HG03135 (cell line): Measurements from ENCODE around the gene C20orf141.
A peak's percentile ranks its signal among the peaks of the same experiment; 100 is the strongest.
"Not testable (repeated sequence)": the region's sequence is repeated elsewhere in the genome, so short reads cannot be mapped to it uniquely, and the experiment has no call there.

ENCODE experiments used
- ATAC-seq: cut with Tn5 transposase; IDR thresholded peaks from one replicate; pipeline ENCODE4 v1.9.1; 2021; ENCODE audit warnings: mild to moderate bottlenecking, moderate library complexity; ENCODE audit not compliant: unreplicated experiment

The C20orf141 gene

DNA sequence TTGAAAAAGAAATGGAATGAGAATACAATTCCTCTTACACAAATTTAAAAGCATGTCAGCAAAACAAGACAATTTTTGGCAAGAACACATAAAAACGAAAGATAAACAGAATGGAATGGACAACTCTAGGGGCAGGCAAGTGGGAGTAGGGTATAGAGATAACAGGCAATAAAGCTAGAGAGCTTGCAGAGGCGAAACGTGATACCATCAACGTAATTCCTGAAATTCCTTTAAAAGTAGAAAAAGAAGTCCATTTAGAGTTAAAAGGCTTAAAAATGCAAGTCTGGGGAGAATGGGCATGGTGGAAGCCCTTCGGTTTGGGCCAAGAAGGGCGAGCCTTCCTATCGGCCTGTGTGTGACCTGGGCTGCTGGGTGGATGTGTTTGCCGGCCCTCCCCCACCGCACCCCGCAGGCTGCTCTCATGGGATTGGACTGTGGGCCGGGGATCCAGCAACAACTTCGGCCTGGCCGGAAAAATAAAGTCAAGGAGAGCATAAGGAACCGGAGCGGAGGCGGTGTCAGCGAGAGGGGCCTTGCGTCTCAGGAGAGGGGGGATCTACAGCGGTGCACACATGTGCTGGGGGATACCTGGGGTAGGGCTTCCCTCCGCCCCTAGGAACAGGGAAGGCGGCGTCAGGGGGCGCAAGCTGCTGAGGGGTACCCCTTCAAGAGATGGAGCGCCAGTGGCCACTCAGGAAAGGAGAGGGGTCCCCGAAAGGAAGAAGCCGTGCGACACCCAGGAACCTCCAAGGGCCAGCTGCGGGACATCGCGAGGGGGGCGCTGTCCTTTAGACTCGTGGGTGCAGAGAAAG lies 5.5 kb downstream of the C20orf141 start:
- no peak for ATAC-seq

DNA sequence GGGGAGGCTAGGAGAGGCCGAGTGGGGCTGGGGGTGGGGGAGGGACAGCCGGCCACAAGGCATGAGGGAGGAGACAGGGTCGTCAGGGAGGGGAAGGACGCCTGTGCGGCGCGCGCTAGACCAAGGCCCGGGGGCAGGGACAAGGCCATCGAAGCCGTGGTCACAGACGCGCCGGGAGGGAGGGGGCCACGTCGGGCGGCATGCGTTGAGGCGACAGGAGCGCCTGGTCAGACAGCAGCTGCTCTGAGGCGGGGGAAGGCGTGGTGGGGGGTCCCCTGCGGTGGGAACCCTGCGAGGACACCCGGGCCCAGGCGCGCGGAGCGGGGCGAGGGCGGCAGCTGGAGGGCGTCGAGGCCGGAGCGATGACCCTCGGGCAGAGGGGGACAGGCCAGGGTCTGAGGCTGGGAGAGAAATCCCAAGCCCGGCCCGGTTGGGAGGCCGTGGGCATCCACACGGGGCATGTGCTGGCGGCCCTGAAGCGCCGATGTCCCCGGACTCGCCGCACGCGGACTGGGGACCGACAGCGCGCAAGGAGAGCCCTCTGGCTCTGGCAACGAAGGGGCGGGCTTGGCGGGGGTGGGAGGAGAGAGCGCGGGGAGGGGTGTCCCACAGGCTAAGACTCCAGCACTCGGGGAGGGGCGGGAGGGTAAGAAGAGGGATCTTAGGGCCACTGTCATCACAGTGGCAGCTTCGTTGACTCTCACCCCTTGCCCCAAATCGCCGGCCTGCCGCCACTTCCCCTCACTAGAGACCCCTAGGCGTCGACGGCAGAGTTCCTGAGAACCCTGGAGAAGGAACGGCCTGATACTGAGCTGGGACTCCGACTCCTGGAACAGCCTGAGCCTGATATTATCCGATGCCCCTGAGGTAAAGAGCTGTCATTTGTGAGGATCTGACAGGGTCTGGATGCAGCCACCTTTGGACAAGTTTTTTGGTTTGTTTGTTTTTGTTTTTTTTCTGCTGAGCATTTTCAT lies 6.4 kb downstream of the C20orf141 start:
- no peak for ATAC-seq

DNA sequence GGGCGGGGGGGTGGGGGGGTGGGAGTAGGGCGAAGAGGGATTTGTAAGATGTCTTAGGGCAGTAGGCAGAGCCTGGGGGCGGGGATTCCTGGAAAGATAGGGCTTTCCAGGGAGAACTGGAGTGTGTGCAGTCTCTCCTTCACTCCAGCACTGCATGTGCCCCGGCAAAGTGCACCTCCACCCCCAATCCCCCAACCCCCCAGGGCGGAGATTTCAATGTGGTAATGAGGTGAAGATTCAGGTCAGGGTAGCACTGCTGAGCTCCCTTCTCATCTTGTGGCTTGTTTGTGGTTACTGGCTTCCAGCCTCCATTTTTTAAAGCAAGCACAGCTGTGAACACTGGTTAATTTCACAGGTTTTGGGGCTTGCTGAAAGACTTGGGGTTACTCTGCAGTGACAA lies 7.3 kb downstream of the C20orf141 start:
- ATAC-seq: no peak

DNA sequence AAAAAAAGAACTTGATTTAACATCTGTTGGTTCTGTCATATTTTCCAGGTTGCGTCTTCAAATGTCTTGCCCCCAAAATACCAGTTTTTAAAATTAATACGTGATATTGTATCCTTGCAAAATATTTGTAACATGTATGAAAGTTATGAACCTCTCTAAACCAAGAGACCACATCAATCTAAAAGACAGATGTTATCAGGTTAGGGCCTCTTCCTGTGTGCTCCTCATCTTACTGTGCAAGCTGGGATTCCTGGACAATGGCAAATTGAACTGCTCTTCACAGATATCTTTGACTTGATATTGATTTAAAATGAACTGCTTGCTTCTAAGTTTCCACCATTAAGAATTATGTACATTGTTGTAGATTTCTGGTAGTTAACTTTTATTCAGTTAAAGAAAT lies 11.0 kb downstream of the C20orf141 start:
- ATAC-seq: no peak

- no peak for ATAC-seq
Observed at GRCh38 chr20:2826655-2827054, 11.9 kb downstream of the C20orf141 start.

GRCh38 chr20:2829376-2829775 lies 14.6 kb downstream of the C20orf141 start:
- ATAC-seq: no peak

- ATAC-seq: not testable (repeated sequence)
Observed at GRCh38 chr20:2831206-2831605, 16.4 kb downstream of the C20orf141 start.

GRCh38 chr20:2833761-2834160 lies 19.0 kb downstream of the C20orf141 start:
- no peak for ATAC-seq

- ATAC-seq: no peak
Observed at GRCh38 chr20:2834401-2835110, 19.8 kb downstream of the C20orf141 start.

- ATAC-seq: no peak
Observed at GRCh38 chr20:2835331-2835796, 20.6 kb downstream of the C20orf141 start.

DNA sequence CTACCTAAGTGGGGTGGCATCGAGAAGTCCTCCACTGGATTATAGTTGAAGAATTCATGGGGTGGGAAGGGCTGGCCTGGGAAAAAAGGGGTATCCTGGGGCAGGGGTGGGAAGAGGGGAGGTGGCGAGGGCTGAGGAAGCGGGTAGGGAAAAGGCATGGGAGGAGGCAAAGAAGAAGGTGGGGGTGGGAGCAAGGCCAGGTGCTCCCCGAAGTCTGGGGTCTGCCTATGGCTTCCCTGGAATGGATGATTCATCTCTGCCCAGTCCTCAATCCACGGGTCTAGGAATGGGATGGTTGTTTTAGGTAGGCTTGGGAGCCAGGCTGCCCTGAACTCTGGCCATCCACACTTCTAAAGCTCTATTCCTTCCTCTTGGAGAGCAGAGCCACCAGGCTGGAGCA lies 21.2 kb downstream of the C20orf141 start:
- ATAC-seq: no peak

DNA sequence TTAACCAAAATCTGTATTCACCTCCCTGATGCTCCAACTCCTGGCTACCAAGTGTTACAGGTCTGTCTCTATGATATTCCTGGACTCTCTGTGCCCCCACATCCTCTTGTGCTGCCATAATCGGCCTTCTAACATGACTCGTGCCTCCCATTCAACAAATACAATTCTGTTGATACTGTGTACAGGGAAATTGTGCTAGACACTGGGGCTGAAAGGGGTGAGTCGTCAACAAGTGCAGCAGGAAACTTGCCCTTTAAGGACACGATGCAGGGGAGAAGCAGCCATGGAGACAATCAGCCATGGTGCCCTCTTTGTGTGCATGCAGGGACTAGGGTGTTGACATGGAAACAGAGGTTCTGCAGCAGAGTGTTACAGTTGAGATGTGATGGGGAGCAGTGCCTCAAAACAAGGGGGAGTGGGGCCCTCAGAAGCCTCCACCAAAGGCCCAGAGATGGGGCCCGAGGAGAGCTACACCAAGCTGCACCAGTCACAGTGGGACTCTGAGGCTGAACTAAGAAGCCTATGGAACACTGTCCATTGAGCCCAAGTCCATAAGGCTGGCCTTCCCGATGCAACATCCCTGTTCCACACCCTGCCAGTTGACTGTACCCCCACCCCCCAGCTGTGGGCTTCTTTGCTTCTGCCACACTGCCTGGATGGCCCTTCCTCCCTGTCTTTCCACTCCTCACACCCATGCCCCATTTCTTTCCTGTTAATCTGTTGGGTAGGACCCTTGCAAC lies 22.6 kb downstream of the C20orf141 start:
- no peak for ATAC-seq

GRCh38 chr20:2838170-2838797 lies 23.5 kb downstream of the C20orf141 start:
- no peak for ATAC-seq

GRCh38 chr20:2838847-2839671 lies 24.3 kb downstream of the C20orf141 start:
- no peak for ATAC-seq

- ATAC-seq: no peak
Observed at GRCh38 chr20:2839732-2840137, 24.9 kb downstream of the C20orf141 start.

DNA sequence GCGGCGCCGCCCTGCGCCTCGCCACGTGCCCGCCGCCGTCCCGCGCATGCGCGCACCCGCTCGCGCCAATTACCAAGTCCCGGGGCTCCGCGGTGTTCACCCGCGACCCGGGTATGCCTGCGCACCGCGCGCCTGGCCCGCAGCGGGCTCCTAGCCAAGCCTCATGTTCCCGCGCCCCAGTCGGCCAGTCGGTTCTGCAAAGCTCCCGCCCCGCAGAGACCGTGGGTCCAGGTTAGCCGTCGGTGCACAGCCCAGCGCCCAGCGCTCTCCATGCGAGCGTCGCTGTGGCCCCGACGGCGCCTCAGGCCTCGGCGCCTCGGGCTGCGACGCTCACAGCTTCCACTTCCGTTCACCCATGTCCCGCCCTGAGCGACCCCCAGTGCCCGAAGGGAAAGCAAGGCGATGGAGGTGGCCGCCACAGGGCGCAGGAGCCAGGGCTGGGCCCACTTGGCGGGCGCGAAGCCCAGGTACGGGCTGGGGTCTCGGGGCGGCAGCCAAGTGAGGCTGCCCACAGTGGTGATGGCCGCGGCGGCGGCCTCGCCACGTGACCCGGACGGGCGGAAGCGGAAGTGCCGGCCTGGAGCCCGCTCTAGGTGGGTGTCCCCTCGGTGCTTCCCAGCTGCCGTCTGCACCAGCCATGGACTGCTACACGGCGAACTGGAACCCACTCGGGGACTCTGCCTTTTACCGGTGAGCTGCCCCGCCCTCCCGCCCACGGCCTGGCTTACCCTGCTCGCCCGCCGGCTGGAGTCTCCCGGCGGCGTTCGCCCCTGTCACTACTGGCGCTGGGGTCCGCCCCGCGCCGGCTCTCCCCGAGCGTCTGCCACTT lies 25.6 kb downstream of the C20orf141 start, which contains the start of the genes PCED1A and VPS16:
PCED1A (minus strand) TSS at position 518 of the 829 bp plus-strand sequence. CDS start 743 bp downstream, outside the sequence.
VPS16 (plus strand) TSS at position 608 of the 829 bp plus-strand sequence; CDS start at position 638, 30 bp downstream.
- ATAC-seq: peak; percentile 92

DNA sequence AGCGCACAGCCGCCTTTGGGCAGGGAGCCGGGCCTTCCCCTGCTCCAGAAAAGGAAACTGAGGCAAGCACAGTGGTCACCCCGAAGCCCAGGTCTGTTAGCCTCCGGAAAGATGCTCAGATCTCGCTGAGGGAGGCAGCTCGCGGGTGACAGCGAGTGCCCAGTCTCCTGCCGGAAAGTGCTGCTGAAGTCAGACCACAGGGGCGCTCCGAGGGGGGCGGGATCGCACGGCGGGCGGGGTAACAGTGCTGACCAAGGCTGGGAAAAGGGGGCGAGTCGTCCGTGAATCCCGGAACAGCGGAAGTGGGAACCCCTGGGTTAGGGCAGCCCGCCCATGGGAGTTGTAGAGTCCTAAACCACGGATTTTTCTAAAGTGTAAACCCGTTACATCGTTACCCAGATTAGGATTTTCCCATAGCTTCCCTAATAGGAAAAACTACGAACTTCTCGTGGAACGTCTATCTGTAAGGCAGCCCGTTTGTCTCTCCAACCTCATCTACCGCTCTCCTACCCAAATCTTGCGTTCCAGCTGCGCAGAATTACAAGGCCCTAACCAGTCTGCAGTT lies 26.3 kb downstream of the C20orf141 start:
- ATAC-seq: peak; percentile 24
